Activated CD8-positive, alpha-beta memory T cell treated with anti-CD3 and anti-CD28 coated beads, Interleukin-2, amount 50 U/mL, for 4 hours (primary cell): Measurements from ENCODE around the gene EMILIN2.

Experiments
- DNase-seq: peaks from one replicate; pipeline ENCODE4 v3.0.0-alpha.2; 2020

The EMILIN2 gene

GRCh38 chr18:2959341-2959740 is 112.5 kb downstream of the EMILIN2 start:
- no peak for DNase-seq

GRCh38 chr18:2960983-2961696 is 114.3 kb downstream of the EMILIN2 start:
- no peak for DNase-seq

GRCh38 chr18:2961821-2962220 is 115.0 kb downstream of the EMILIN2 start:
- DNase-seq, result no peak

GRCh38 chr18:2963048-2963447 is 116.2 kb downstream of the EMILIN2 start:
- peak; percentile 46 for DNase-seq

GRCh38 chr18:2964361-2965010 is 117.7 kb downstream of the EMILIN2 start:
- no peak for DNase-seq
